OCI-LY1 (cell line): ENCODE measurements around the gene LRRFIP1.
"Not testable (repeated sequence)": the region's sequence is repeated elsewhere in the genome, so short reads cannot be mapped to it uniquely, and the experiment has no call there.

Experiments
- H2AFZ ChIP-seq: fragments of 200-600 bp; sonication (generic), shearing (Covaris generic); 2 replicates; pipeline ENCODE4 v1.6.0; 2014; ENCODE audit warnings: antibody characterized with exemption, mild to moderate bottlenecking, low read length
- H3F3A ChIP-seq: fragments of 200-600 bp; sonication (generic), shearing (Covaris generic); 2 replicates; pipeline ENCODE4 v1.6.0; 2014; ENCODE audit warnings: mild to moderate bottlenecking, antibody characterized with exemption, low read length, moderate library complexity; ENCODE audit not compliant: insufficient read depth
- H3K27ac ChIP-seq: fragments of 200-600 bp; sonication (generic); 2 replicates; pipeline ENCODE4 v1.5.1; 2014; ENCODE audit warnings: low read length, mixed run types, mild to moderate bottlenecking, low read depth; ENCODE audit not compliant: poor library complexity, severe bottlenecking
- H3K27me3 ChIP-seq: fragments of 200-600 bp; sonication (generic); 2 replicates; pipeline ENCODE4 v1.6.0; 2014; ENCODE audit warnings: antibody characterized with exemption, mild to moderate bottlenecking, low read length, moderate library complexity; ENCODE audit not compliant: insufficient read depth
- H3K36me3 ChIP-seq: fragments of 200-600 bp; sonication (generic); 2 replicates; pipeline ENCODE4 v1.6.1; 2014; ENCODE audit warnings: mild to moderate bottlenecking, antibody characterized with exemption, low read length, moderate library complexity, mixed read lengths; ENCODE audit not compliant: insufficient read depth
- H3K4me1 ChIP-seq: fragments of 200-600 bp; sonication (generic); 2 replicates; pipeline ENCODE4 v1.5.1; 2014; ENCODE audit warnings: mild to moderate bottlenecking, low read length, moderate library complexity; ENCODE audit not compliant: insufficient read depth, severe bottlenecking
- H3K4me2 ChIP-seq: fragments of 200-600 bp; sonication (generic), shearing (Covaris generic); 2 replicates; pipeline ENCODE4 v1.6.1; 2014; ENCODE audit warnings: low read length
- H3K4me3 ChIP-seq: fragments of 200-600 bp; sonication (generic); 2 replicates; pipeline ENCODE4 v1.5.1; 2014; ENCODE audit warnings: low read length, low read depth, mild to moderate bottlenecking, mixed read lengths; ENCODE audit not compliant: poor library complexity, severe bottlenecking
- H3K79me2 ChIP-seq: fragments of 200-600 bp; shearing (Covaris generic); 2 replicates; pipeline ENCODE4 v1.6.1; 2016; ENCODE audit warnings: mixed run types, low read length, mixed read lengths; ENCODE audit not compliant: insufficient read depth
- H3K9ac ChIP-seq: fragments of 200-600 bp; sonication (generic), shearing (Covaris generic); 2 replicates; pipeline ENCODE4 v1.6.1; 2014; ENCODE audit warnings: mild to moderate bottlenecking, low read length, mixed read lengths
- H3K9me2 ChIP-seq: fragments of 200-600 bp; sonication (generic), shearing (Covaris generic); 2 replicates; pipeline ENCODE4 v1.6.1; 2014; ENCODE audit warnings: low read depth, mild to moderate bottlenecking, low read length, mixed read lengths
- H3K9me3 ChIP-seq: fragments of 200-600 bp; shearing (Covaris generic); 2 replicates; pipeline ENCODE4 v1.6.1; 2014; ENCODE audit warnings: low read length, mixed read lengths
- H4K20me1 ChIP-seq: fragments of 200-600 bp; sonication (generic), shearing (Covaris generic); 2 replicates; pipeline ENCODE4 v1.6.0; 2016; ENCODE audit warnings: mild to moderate bottlenecking, low read length; ENCODE audit not compliant: insufficient read depth
- EZH2 ChIP-seq: fragments of 200-600 bp; sonication (generic), shearing (Covaris generic); IDR thresholded peaks from 2 replicates; pipeline ENCODE4 v1.8.0; 2017; ENCODE audit warnings: borderline replicate concordance, mixed run types, mild to moderate bottlenecking, antibody characterized with exemption, low read length, moderate library complexity, mixed read lengths
- TF ChIP-seq, protein P1 (sequence below): fragments of 200-600 bp; sonication (generic), shearing (Covaris generic); IDR thresholded peaks from 2 replicates; pipeline ENCODE4 v1.5.1; 2017; ENCODE audit warnings: mild to moderate bottlenecking, antibody characterized with exemption, low read length, moderate library complexity, mixed read lengths

The LRRFIP1 gene

DNA sequence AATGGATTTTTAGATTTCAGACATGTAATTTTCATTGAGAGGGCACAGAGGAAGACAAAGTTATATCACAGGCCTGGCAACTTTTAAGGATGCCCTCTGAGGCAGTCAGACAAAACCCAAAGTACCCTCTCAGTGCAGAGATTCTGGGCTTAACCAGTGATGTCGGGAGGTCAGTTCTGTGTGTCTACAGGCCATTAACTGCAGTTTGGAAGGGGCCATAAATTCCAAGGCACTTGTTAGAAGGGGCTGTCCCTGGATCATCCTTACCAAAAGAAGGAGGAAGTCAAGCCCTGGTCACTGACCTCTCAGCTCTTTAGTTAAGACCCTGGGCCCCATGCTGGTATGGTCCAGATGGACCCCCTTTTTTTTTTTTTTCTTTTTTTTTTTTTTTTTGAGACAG, 60.7 kb downstream of the LRRFIP1 start:
- H3K27me3 ChIP-seq, result no peaks in the 10 kb centered on the region
- H3K9me2 ChIP-seq, result no peaks in the 10 kb centered on the region
- H3K4me1 ChIP-seq, result peaks cover 22% of the 10 kb centered on the region
- no peak overlapping the region for H3K4me2 ChIP-seq
- H3K36me3 ChIP-seq, result no peaks in the 10 kb centered on the region; the same call in 1 of the 2 replicates
- peaks cover 8% of the 10 kb centered on the region for H3K79me2 ChIP-seq
- no peaks in the 10 kb centered on the region for H3F3A ChIP-seq
- H3K9me3 ChIP-seq, result no peaks in the 10 kb centered on the region
- no peak for TF ChIP-seq EZH2
- TF ChIP-seq, protein P1, sequence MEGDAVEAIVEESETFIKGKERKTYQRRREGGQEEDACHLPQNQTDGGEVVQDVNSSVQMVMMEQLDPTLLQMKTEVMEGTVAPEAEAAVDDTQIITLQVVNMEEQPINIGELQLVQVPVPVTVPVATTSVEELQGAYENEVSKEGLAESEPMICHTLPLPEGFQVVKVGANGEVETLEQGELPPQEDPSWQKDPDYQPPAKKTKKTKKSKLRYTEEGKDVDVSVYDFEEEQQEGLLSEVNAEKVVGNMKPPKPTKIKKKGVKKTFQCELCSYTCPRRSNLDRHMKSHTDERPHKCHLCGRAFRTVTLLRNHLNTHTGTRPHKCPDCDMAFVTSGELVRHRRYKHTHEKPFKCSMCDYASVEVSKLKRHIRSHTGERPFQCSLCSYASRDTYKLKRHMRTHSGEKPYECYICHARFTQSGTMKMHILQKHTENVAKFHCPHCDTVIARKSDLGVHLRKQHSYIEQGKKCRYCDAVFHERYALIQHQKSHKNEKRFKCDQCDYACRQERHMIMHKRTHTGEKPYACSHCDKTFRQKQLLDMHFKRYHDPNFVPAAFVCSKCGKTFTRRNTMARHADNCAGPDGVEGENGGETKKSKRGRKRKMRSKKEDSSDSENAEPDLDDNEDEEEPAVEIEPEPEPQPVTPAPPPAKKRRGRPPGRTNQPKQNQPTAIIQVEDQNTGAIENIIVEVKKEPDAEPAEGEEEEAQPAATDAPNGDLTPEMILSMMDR, result no peak
- H3K27ac ChIP-seq, result no peak overlapping the region
- no peak overlapping the region for H3K4me3 ChIP-seq
- no peaks in the 10 kb centered on the region for H4K20me1 ChIP-seq
- H3K9ac ChIP-seq, result no peak overlapping the region
- H2AFZ ChIP-seq, result no peak overlapping the region

DNA sequence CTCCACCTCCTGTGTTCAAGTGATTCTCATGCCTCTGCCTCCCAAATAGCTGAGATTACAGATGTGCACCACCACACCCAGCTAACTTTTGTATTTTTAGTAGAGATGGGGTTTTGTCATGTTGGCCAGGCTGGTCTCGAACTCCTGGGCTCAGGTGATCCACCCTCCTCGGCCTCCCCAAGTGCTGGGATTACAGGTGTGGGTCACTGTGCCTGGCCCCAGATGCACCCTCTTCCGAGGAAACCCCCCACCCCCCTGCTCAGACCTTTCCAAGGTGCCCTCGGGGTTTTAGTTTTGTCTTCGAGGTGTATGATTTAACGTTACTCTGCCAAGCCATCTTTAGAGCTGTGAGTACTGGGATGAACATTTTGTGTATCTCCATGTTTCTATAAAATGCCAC, 61.2 kb downstream of the LRRFIP1 start:
- not testable (repeated sequence) for H3K27me3 ChIP-seq, H3K27ac ChIP-seq, H3K4me3 ChIP-seq, H3K4me2 ChIP-seq, H3K9me2 ChIP-seq, H3K9me3 ChIP-seq, H3F3A ChIP-seq, H4K20me1 ChIP-seq, H2AFZ ChIP-seq, H3K9ac ChIP-seq, H3K36me3 ChIP-seq
- Histone ChIP-seq H3K79me2 (peaks cover 12% of the 10 kb centered on the region), H3K4me1 (peaks cover 25% of the 10 kb centered on the region)

DNA sequence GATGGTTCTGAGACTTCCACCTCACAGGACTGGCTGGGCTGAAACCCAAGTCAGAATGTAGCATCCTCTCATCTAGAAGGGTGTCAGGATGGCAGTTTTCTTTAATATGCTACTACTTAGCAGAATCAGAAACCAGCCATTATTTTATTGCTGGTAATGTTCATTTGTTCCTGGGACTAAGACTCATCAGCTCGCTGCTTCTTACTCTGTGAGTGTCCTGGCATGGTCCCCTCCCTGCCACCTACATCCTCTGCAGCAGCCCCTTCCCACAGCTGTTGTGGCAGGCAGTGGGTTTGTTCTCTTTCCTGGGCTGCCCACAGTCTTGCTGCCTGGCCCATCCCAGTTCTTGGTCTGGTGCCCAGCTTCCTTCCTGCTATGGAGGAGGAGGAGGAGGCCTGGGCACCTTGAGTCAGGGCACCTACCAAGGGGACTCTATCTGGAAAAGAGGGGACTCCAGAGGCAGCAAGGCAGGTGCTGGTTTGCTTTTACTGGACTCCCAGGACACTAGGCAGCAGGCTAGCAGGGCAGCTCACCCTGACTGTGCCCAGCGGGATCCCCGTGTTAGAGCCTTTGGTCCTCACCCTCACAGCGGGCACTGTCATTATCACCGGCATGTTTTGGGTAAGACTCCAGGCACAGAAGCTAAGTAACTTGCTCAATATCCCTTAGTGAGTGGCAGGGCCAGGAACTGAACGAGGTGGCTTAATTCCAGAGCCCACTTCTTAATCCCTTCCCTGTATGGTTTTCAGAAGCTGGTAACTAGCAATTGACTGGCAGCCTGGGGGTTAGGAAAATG, 62.1 kb downstream of the LRRFIP1 start:
- H3K79me2 ChIP-seq, result peaks cover 22% of the 10 kb centered on the region
- no peaks in the 10 kb centered on the region for H3K9me3 ChIP-seq
- H3K4me3 ChIP-seq, result no peak overlapping the region
- H4K20me1 ChIP-seq, result no peaks in the 10 kb centered on the region
- no peak overlapping the region for H3K4me2 ChIP-seq
- no peaks in the 10 kb centered on the region for H3K27me3 ChIP-seq
- no peak overlapping the region for H3K9ac ChIP-seq
- no peak overlapping the region for H2AFZ ChIP-seq
- H3K27ac ChIP-seq, result no peak overlapping the region
- TF ChIP-seq, protein P1, result no peak
- H3K4me1 ChIP-seq, result peaks cover 35% of the 10 kb centered on the region
- no peaks in the 10 kb centered on the region; the same call in 1 of the 2 replicates for H3K36me3 ChIP-seq
- no peaks in the 10 kb centered on the region for H3K9me2 ChIP-seq
- no peaks in the 10 kb centered on the region for H3F3A ChIP-seq
